ENCODE results near the gene EXOC6. TPM values are rescaled to one million over a fixed set of nuclear protein-coding genes. Genes with fewer than 3 reads are reported as not detected.

The EXOC6 gene
- total and polyA plus RNA-seq, 2 of the 13 experiments (the other 11 are each of a cell fraction or from before 2014, with no cell fraction given) = 22.2 to 29.2 TPM

DNA sequence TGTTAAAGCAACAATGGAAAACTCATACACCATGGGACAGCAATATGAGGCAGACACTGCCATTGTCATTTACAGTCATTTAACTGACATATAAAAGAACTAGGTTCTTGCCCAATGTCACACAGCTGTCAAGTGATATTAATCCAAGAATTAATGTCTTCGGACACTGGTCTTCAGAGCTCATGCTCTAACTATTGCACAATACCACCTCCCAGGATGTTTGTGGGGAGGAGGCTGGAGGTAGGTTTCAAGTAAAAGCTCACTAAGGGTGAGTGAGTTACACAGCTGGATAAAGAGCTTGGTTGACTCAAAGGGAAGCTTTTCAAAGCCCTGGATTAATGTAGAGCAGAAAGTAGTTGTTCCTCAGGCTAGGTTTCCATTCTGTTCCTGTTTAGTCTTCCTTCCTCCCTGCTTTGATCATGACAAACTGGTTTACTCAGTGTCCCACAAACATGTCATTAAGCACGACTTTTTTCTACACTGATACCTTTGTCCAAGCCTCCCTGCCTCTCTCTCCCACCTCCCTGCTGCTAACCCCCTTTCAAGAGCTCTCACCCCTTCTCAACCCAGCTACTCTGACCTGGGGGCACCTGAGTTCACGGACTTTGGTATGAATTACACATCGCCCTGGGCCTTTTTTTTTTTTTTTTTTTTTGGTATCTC lies 987 bp upstream of the EXOC6 start (continued):
- TF ChIP-seq ZNF782 (CRISPR knock-in tag; IDR thresholded peaks at IDR 0.05; ENCODE audit: borderline replicate concordance) (no peak), DMAP1 (CRISPR knock-in tag; IDR thresholded peaks at IDR 0.05) (0 out of 2 replicates have a peak, but pooled peaks have one; percentile 7), MEF2D (CRISPR knock-in tag; IDR thresholded peaks at IDR 0.05) (no peak), HMG20B (CRISPR knock-in tag; conservative IDR thresholded peaks at IDR 0.05) (no peak), ZNF768 (CRISPR knock-in tag; IDR thresholded peaks at IDR 0.05) (no peak), SP4 (CRISPR knock-in tag; IDR thresholded peaks at IDR 0.05) (no peak), NCOR1 (IDR thresholded peaks at IDR 0.05; ENCODE audit: borderline replicate concordance, low read length) (peak; percentile 62; the same call in 1 of the 2 replicates), EHMT2 (IDR thresholded peaks at IDR 0.05; ENCODE audit: borderline replicate concordance, low read depth, low read length) (no peak), PBX2 (CRISPR knock-in tag; IDR thresholded peaks at IDR 0.05) (no peak), PAX8 (CRISPR knock-in tag; IDR thresholded peaks at IDR 0.05; ENCODE audit: borderline replicate concordance) (no peak), FOXP1 (IDR thresholded peaks at IDR 0.05) (no peak), FOXP1 (CRISPR knock-in tag; IDR thresholded peaks at IDR 0.05) (peak; percentile 51; the same call in 1 of the 2 replicates), ARID5B (CRISPR knock-in tag; IDR thresholded peaks at IDR 0.05) (peak; percentile 34; the same call in 1 of the 2 replicates), ZNF709 (CRISPR knock-in tag; IDR thresholded peaks at IDR 0.05) (no peak), RBFOX2 (IDR thresholded peaks at IDR 0.05; ENCODE audit: low read depth, low read length) (no peak), FOXK1 (CRISPR knock-in tag; IDR thresholded peaks at IDR 0.05; ENCODE audit: borderline replicate concordance, low read depth) (no peak), SAP130 (CRISPR knock-in tag; IDR thresholded peaks at IDR 0.05; ENCODE audit: low read depth) (0 out of 2 replicates have a peak, but pooled peaks have one; percentile 32)
- TF ChIP-seq, protein P1, sequence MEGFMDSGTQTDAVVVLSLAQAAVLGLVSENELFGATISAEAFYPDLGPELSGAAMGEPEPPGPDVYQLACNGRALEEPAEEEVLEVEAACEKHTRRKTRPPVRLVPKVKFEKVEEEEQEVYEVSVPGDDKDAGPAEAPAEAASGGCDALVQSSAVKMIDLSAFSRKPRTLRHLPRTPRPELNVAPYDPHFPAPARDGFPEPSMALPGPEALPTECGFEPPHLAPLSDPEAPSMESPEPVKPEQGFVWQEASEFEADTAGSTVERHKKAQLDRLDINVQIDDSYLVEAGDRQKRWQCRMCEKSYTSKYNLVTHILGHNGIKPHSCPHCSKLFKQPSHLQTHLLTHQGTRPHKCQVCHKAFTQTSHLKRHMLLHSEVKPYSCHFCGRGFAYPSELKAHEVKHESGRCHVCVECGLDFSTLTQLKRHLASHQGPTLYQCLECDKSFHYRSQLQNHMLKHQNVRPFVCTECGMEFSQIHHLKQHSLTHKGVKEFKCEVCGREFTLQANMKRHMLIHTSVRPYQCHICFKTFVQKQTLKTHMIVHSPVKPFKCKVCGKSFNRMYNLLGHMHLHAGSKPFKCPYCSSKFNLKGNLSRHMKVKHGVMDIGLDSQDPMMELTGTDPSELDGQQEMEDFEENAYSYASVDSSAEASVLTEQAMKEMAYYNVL (CRISPR knock-in tag; IDR thresholded peaks at IDR 0.05; ENCODE audit: borderline replicate concordance) = no peak; the same call in 1 of the 2 replicates
- TF ChIP-seq, protein P2, sequence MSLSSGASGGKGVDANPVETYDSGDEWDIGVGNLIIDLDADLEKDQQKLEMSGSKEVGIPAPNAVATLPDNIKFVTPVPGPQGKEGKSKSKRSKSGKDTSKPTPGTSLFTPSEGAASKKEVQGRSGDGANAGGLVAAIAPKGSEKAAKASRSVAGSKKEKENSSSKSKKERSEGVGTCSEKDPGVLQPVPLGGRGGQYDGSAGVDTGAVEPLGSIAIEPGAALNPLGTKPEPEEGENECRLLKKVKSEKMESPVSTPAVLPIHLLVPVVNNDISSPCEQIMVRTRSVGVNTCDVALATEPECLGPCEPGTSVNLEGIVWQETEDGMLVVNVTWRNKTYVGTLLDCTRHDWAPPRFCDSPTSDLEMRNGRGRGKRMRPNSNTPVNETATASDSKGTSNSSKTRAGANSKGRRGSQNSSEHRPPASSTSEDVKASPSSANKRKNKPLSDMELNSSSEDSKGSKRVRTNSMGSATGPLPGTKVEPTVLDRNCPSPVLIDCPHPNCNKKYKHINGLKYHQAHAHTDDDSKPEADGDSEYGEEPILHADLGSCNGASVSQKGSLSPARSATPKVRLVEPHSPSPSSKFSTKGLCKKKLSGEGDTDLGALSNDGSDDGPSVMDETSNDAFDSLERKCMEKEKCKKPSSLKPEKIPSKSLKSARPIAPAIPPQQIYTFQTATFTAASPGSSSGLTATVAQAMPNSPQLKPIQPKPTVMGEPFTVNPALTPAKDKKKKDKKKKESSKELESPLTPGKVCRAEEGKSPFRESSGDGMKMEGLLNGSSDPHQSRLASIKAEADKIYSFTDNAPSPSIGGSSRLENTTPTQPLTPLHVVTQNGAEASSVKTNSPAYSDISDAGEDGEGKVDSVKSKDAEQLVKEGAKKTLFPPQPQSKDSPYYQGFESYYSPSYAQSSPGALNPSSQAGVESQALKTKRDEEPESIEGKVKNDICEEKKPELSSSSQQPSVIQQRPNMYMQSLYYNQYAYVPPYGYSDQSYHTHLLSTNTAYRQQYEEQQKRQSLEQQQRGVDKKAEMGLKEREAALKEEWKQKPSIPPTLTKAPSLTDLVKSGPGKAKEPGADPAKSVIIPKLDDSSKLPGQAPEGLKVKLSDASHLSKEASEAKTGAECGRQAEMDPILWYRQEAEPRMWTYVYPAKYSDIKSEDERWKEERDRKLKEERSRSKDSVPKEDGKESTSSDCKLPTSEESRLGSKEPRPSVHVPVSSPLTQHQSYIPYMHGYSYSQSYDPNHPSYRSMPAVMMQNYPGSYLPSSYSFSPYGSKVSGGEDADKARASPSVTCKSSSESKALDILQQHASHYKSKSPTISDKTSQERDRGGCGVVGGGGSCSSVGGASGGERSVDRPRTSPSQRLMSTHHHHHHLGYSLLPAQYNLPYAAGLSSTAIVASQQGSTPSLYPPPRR (CRISPR knock-in tag; IDR thresholded peaks at IDR 0.05; ENCODE audit: borderline replicate concordance) = 0 out of 2 replicates have a peak, but pooled peaks have one; percentile 17
